CD1c-positive myeloid dendritic cell (primary cell): ENCODE measurements around the gene WASL.
A peak's percentile ranks its signal among the peaks of the same experiment; 100 is the strongest.
"Not testable (repeated sequence)": the region's sequence is repeated elsewhere in the genome, so short reads cannot be mapped to it uniquely, and the experiment has no call there.

Source experiments
- DNase-seq: peaks from one replicate; pipeline ENCODE4 v3.0.0-alpha.2; 2016; ENCODE audit errors: extremely low spot score

The WASL gene

GRCh38 chr7:123732413-123733091, 16.3 kb downstream of the WASL start:
- DNase-seq = no peak

GRCh38 chr7:123729218-123729578, 19.6 kb downstream of the WASL start:
- no peak for DNase-seq

GRCh38 chr7:123727071-123727837, 21.5 kb downstream of the WASL start:
- peak; percentile 26 for DNase-seq

- DNase-seq = no peak
Observed at GRCh38 chr7:123725586-123726171, 23.1 kb downstream of the WASL start.

GRCh38 chr7:123724817-123725253, 24.0 kb downstream of the WASL start:
- DNase-seq = no peak

GRCh38 chr7:123723913-123724312, 24.9 kb downstream of the WASL start:
- DNase-seq = no peak

- DNase-seq = not testable (repeated sequence)
Observed at GRCh38 chr7:123720527-123720926, 28.3 kb downstream of the WASL start.

GRCh38 chr7:123719197-123719721, 29.5 kb downstream of the WASL start:
- DNase-seq = peak; percentile 54

- no peak for DNase-seq
Observed at GRCh38 chr7:123718773-123719172, 30.0 kb downstream of the WASL start.

- DNase-seq = no peak
Observed at GRCh38 chr7:123717689-123718088, 31.1 kb downstream of the WASL start.

GRCh38 chr7:123716877-123717276, 31.9 kb downstream of the WASL start:
- DNase-seq = no peak

- no peak for DNase-seq
Observed at GRCh38 chr7:123715799-123716198, 33.0 kb downstream of the WASL start.

- no peak for DNase-seq
Observed at GRCh38 chr7:123715198-123715597, 33.6 kb downstream of the WASL start.

- no peak for DNase-seq
Observed at GRCh38 chr7:123714296-123715080, 34.3 kb downstream of the WASL start.

- peak; percentile 28 for DNase-seq
Observed at GRCh38 chr7:123712619-123713018, 36.2 kb downstream of the WASL start.

- DNase-seq = peak; percentile 62
Observed at GRCh38 chr7:123711832-123712293, 36.9 kb downstream of the WASL start.

GRCh38 chr7:123710683-123711082, 38.1 kb downstream of the WASL start:
- no peak for DNase-seq

- DNase-seq = no peak
Observed at GRCh38 chr7:123709525-123709924, 39.3 kb downstream of the WASL start.

GRCh38 chr7:123705211-123705901, 43.4 kb downstream of the WASL start:
- no peak for DNase-seq

- no peak for DNase-seq
Observed at GRCh38 chr7:123695944-123696677, 52.7 kb downstream of the WASL start.
